Activated CD4-positive, alpha-beta T cell treated with anti-CD3 and anti-CD28 coated beads, Interleukin-2, Interleukin-4, amounts not matched to agents 100 ng/mL and 50 ng/mL, durations not matched to agents 16 hours and 8 hours (primary cell): Measurements from ENCODE around the gene ZMYM2.
A peak's percentile ranks its signal among the peaks of the same experiment; 100 is the strongest.
"Not testable (repeated sequence)": the region's sequence is repeated elsewhere in the genome, so short reads cannot be mapped to it uniquely, and the experiment has no call there.

Experiments used
- DNase-seq: peaks from one replicate; pipeline ENCODE4 v3.0.0-alpha.2; 2020; ENCODE audit warnings: low spot score

ZMYM2 gene

GRCh38 chr13:19958155-19959111, at the start of gene ZMYM2:
Gene ZMYM2, plus strand, starts transcription at chr13:19958727. Its CDS starts 34,346 bp downstream, at chr13:19993073.
- DNase-seq = peak; percentile 98

DNA sequence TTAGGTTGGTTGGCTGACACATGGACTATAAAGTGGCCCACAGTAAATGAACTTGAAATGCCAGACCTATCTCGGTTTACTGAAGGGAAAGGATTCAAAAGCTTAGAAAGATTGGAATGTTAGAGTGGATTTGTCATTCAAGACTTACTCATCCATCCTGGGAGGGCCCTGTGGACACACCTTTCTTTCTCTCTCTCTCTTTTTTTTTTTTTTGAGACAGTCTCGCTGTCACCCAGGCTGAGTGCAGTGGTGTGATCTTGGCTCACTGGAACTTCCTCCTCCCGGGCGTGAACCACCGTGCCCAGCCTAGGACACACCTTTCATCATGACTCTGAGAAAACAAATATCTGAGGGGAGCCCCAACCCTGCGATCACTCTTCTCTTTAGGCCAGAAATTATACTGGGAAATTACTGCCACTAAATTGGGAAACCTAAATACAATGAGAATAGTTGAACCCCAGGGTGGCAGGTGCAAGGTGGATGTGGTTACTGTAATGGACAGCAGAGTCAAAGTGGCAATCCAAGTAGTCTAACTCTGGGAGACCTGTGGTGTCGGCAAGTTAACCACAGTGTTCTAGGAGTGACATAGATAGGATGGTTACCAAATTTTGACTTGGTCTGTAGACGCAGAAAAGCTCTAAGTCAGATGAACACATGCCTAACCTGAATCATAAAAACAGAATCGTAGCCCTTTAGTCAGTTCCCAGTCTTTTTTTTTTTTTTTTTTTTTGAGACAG, 48.0 kb upstream of the ZMYM2 start:
- DNase-seq = no peak

DNA sequence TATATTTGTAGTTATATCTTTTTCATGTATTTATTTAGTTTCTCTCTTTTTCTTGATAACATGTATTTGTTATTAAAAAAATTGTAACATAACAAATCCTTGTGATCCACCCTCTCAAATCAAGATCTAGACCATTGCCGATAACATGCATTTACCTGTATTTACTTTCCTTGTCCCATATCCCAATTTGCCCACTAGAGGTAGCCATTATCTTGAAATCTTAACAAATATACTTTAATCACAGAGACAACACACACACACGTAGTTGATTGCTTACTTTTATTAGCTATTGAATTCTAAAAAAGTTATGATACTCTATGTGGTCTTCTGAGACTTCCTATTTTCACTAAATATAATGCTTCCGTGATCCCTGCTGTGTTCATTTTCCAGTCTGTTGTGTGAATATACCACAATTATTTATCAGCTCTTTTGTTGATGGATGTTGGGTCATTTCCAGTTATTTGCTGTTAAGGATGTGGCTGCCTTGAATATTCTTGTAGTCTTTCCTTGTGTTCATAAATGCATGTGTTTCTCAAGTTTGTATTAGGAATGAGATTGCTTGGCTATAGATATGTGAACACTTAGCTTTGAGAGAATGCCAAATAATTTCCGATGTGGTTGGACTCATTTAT, 31.3 kb upstream of the ZMYM2 start:
- DNase-seq = peak; percentile 3

DNA sequence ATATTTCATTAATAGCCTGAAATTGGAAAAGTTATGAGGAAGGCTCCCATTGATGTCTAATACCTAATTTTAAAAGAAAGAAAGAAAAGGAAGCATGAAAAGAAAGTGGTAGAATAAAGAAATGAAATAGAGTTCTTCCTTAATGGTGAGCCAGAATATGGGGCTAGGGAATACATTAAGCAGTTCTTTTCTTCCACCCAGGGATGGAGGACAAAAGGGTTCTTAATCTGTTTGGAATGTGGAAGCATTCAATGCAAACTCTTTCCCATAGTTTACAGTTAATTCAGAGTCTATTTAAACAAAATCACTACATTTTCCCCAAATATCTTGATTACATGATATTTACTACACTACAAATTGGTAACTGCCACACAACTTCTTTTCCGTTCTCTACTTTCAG, 18.4 kb upstream of the ZMYM2 start:
- DNase-seq = no peak

- DNase-seq = no peak
These were observed 8.2 kb upstream of the ZMYM2 start for GRCh38 chr13:19950374-19950773.

DNA sequence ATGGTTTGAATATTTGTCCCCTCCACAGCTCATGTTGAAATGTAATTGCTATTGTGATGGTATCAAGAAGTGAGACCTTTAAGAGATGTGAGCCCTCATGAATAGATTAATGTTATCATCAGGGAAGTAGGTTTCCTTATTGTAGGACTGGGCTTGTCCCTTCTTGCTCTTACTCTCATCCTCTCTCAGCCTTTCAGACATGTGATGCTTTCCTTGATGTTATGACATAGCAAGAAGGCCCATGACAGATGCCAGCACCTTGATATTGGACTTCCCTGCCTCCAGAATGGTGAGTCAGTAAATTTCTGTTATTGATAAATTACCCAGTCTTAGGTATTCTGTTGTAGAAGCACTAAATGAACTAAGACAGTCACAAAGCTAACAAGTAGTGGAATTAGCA, 5.7 kb upstream of the ZMYM2 start:
- DNase-seq = no peak

DNA sequence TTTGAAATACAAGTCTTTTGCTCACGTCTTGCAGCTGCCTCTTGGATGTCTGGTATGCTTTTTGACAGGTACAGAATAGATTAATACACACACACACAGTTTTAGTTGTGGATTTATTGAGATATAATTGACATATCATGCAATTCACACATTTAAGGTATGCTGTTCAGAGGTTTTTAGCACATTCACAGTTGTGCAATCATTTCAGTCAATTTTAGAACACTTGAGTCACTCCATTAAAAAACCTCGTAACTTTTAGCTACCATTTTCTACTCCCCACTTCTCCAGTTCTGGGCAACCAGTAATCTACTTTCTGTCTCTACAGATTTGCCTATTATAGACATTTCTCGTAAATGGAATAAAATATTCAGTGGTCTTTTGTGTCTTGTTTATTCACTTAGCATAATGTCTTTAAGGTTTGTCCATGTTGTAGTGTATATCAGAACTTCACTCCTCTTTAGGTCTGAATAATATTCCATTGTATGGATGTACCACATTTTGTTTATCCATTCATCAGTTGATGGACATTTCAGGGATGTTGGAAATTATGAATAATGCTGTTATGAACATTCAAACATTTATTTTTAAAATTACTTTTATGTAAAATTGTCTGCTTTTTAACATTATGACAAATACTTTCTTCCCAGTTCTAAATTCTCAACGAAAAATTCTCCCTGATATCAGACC, 2.5 kb upstream of the ZMYM2 start:
- no peak for DNase-seq

GRCh38 chr13:19957320-19958154, 990 bp upstream of the ZMYM2 start:
- DNase-seq = peak; percentile 83

GRCh38 chr13:19959141-19959830, 759 bp downstream of the ZMYM2 start:
- peak; percentile 61 for DNase-seq

GRCh38 chr13:19959831-19960652, 1.5 kb downstream of the ZMYM2 start:
- DNase-seq = peak; percentile 93

DNA sequence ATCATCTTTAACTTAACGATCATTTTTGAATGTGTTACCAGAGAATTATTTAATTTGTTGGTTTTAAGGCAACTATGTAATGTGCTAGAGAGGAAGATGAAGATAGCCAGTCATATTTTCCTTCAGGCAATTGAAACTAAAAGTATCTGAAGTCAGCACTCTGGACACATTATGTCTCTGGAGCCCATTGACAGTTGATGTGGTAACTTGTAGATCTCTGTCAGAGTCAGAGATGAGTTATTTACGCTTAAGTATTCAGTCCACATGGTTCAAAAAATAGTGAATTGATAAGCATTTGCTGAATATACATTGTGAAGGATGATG, 2.1 kb downstream of the ZMYM2 start:
- DNase-seq = peak; percentile 73

DNA sequence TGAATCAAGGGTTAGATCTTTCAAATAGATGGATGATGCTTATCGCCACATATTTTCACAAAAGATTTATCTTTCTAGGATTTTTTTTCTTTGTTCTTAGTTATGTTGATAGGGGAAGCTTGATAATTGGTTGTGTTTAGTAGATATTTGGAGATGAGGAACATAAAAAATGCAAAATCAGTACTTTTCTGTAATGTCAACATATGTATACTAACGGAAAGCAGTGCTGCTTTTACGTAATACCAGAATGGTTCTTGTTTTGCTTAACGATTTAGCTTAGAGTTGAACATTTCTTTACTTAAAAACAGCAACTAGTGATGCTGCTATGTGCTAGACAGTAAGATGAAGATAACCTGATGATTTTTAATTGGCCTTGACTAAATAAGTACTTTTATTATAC, 3.0 kb downstream of the ZMYM2 start:
- DNase-seq = no peak

- no peak for DNase-seq
These were observed 3.4 kb downstream of the ZMYM2 start for GRCh38 chr13:19961924-19962323.

GRCh38 chr13:19962894-19963293, 4.4 kb downstream of the ZMYM2 start:
- DNase-seq = no peak

DNA sequence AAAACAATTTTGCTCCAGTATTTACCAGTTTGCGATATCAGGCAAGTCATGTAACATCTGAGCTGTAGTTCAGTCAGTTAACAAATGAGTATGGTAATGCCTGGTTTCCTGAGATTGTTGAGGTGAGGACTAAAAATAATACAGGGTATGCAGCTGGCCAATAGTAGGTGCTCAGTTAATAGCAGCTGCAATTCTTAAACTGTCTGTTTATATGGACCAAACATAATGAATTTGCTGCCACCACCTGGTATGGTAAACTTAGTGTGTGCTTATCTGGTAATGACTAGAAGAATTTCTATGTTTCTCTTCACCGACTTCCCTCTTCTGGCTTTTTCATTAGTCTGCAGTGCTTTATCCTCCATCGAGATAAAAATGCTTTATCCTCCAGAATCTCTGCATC, 9.1 kb downstream of the ZMYM2 start:
- DNase-seq = no peak

- not testable (repeated sequence) for DNase-seq
These were observed 16.0 kb downstream of the ZMYM2 start for GRCh38 chr13:19974498-19975009.

GRCh38 chr13:19978831-19979437, 20.4 kb downstream of the ZMYM2 start:
- no peak for DNase-seq

- DNase-seq = no peak
These were observed 23.2 kb downstream of the ZMYM2 start for GRCh38 chr13:19981685-19982238.
